Hepatocyte (in vitro differentiated cells): ENCODE data around the gene CPE.

Experiments used
- EZH2 ChIP-seq: fragments of 200-600 bp; sonication (generic); IDR thresholded peaks from 2 replicates; pipeline ENCODE4 v1.6.1; 2016; ENCODE audit warnings: antibody characterized with exemption, mild to moderate bottlenecking, borderline replicate concordance
- EZH2phosphoT487 ChIP-seq: fragments of 200-600 bp; sonication (generic); IDR thresholded peaks from one replicate; pipeline ENCODE4 v1.6.1; 2018; ENCODE audit warnings: antibody characterized with exemption, mild to moderate bottlenecking, low read depth, moderate library complexity; ENCODE audit not compliant: unreplicated experiment, severe bottlenecking

DNA sequence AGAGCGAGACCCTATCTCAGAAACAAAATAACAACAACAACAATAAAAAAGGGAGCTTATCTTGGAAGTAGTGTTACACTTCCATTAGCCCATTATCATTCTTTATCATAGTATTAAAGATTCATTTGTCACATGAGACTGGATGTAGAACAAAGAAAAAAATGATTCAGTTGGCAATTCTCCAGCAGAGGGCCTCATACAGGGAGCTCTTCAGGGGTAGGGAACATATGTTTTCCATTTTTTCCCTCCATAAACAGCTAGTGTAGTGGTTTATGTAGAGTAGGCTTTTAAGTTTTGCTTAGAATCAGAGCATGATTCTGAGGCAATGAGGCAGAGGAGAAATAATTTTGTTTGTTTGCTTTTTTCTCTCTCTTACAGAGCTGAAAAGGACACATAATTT lies 5.8 kb downstream of the CPE start:
- TF ChIP-seq EZH2phosphoT487: no peak
- no peak for TF ChIP-seq EZH2
